IMR-90 (cell line): ENCODE results near the gene HPSE2. TPM values are rescaled to one million over a fixed set of nuclear protein-coding genes. Genes with fewer than 3 reads are reported as not detected.

Experiments used
- ATAC-seq: fragments of 200-7000 bp; cut with Tn5 transposase; 2 replicates; pipeline ENCODE4 v1.9.1; 2020; ENCODE audit warnings: low read depth, mild to moderate bottlenecking, moderate library complexity
- BruUV-seq: library from RNA; stranded (reverse); fragments of 400-500 nt; replicated peaks from 2 replicates; lab custom pipeline; 2021; lab: Mats Ljungman, UMichigan
- CTCF ChIA-PET: fragments of 300-600 bp; formaldehyde crosslinking; extraction: SDS; loops from one replicate; lab custom pipeline; 2021; ENCODE audit warnings: antibody characterized with exemption; lab: Yijun Ruan, JAX
- POLR2A ChIA-PET: fragments of 300-600 bp; sonication (Branson Sonifier 250); formaldehyde crosslinking; loops from one replicate; lab custom pipeline; 2022; ENCODE audit warnings: antibody characterized with exemption; ENCODE audit not compliant: unreplicated experiment; lab: Charles Lee
- DNase-seq: peaks from one replicate; pipeline ENCODE4 v3.0.0; 2013
- H2AFZ ChIP-seq: replicated peaks from 2 replicates; pipeline ENCODE3; 2013; ENCODE audit warnings: low read length, mild to moderate bottlenecking; ENCODE audit not compliant: poor library complexity
- H2AK5ac ChIP-seq: 2 replicates; pipeline ENCODE4 v1.6.1; 2013; ENCODE audit warnings: low read depth, low read length, inconsistent platforms
- H2AK9ac ChIP-seq: replicated peaks from 2 replicates; pipeline ENCODE3; 2013; ENCODE audit warnings: mild to moderate bottlenecking, low read depth, low read length, moderate library complexity; ENCODE audit not compliant: poor library complexity
- H2BK120ac ChIP-seq: 2 replicates; pipeline ENCODE4 v1.6.1; 2013; ENCODE audit warnings: low read depth, low read length, inconsistent platforms
- H2BK15ac ChIP-seq: 3 replicates; pipeline ENCODE4 v1.6.1; 2013; ENCODE audit warnings: low read depth, low read length, inconsistent platforms
- H2BK20ac ChIP-seq: 2 replicates; pipeline ENCODE4 v1.6.1; 2013; ENCODE audit warnings: low read depth, mild to moderate bottlenecking, inconsistent platforms, low read length, moderate library complexity
- H2BK5ac ChIP-seq: 2 replicates; pipeline ENCODE4 v1.6.1; 2013; ENCODE audit warnings: mild to moderate bottlenecking, low read depth, low read length, inconsistent platforms; ENCODE audit not compliant: poor library complexity, severe bottlenecking
- H3K14ac ChIP-seq: replicated peaks from 2 replicates; pipeline ENCODE4 v1.6.1; 2013; ENCODE audit warnings: low read depth, low read length, inconsistent platforms
- H3K18ac ChIP-seq: 2 replicates; pipeline ENCODE4 v1.6.1; 2013; ENCODE audit warnings: low read depth, low read length, control low read depth
- H3K23ac ChIP-seq: 2 replicates; pipeline ENCODE4 v1.6.1; 2013; ENCODE audit warnings: low read depth, low read length, inconsistent platforms
- H3K27ac ChIP-seq: 2 replicates; pipeline ENCODE4 v1.5.1; 2013; ENCODE audit warnings: mild to moderate bottlenecking, control low read depth, low read length; ENCODE audit not compliant: insufficient read depth
- H3K27me3 ChIP-seq: 2 replicates; pipeline ENCODE4 v1.6.1; 2013; ENCODE audit warnings: low read length; ENCODE audit not compliant: control insufficient read depth, insufficient read depth
- H3K36me3 ChIP-seq: 2 replicates; pipeline ENCODE4 v1.6.1; 2013; ENCODE audit warnings: low read length, mixed read lengths; ENCODE audit not compliant: control insufficient read depth, insufficient read depth
- H3K4ac ChIP-seq: 2 replicates; pipeline ENCODE4 v1.6.1; 2013; ENCODE audit warnings: low read depth, low read length, inconsistent platforms
- H3K4me1 ChIP-seq: 2 replicates; pipeline ENCODE4 v1.6.1; 2013; ENCODE audit warnings: low read length, mixed read lengths; ENCODE audit not compliant: control insufficient read depth, insufficient read depth
- H3K4me2 ChIP-seq: 2 replicates; pipeline ENCODE4 v1.6.1; 2013; ENCODE audit warnings: low read depth, mild to moderate bottlenecking, control low read depth, low read length, moderate library complexity
- H3K4me3 ChIP-seq: 2 replicates; pipeline ENCODE4 v1.5.1; 2013; ENCODE audit warnings: low read depth, mild to moderate bottlenecking, control low read depth, low read length, moderate library complexity; ENCODE audit not compliant: insufficient read depth
- H3K56ac ChIP-seq: 2 replicates; pipeline ENCODE4 v1.6.1; 2013; ENCODE audit warnings: low read length, inconsistent platforms; ENCODE audit not compliant: insufficient read depth; ENCODE audit errors: extremely low read depth
- H3K79me1 ChIP-seq, 2 experiments: 2 replicates each; pipeline ENCODE4 v1.6.1; 2013; ENCODE audit warnings: low read length in 2 of 2, inconsistent platforms in 1 of 2, low read depth in 1 of 2
- H3K9ac ChIP-seq: 2 replicates; pipeline ENCODE4 v1.6.1; 2013; ENCODE audit warnings: low read depth, low read length, control low read depth
- H3K9me1 ChIP-seq: 2 replicates; pipeline ENCODE4 v1.6.1; 2013; ENCODE audit warnings: low read length, inconsistent platforms; ENCODE audit not compliant: insufficient read depth
- H3K9me3 ChIP-seq: 2 replicates; pipeline ENCODE4 v1.6.1; 2013; ENCODE audit warnings: low read length; ENCODE audit not compliant: control insufficient read depth, insufficient read depth
- H4K20me1 ChIP-seq: 2 replicates; pipeline ENCODE4 v1.6.1; 2013; ENCODE audit warnings: low read length, inconsistent platforms; ENCODE audit not compliant: insufficient read depth
- H4K5ac ChIP-seq: 2 replicates; pipeline ENCODE4 v1.6.1; 2013; ENCODE audit warnings: mild to moderate bottlenecking, low read depth, low read length, control low read depth
- H4K8ac ChIP-seq, 2 experiments: 2 replicates each; pipeline ENCODE4 v1.6.1; 2013; ENCODE audit warnings: low read depth in 2 of 2, low read length in 2 of 2, control low read depth in 1 of 2, inconsistent platforms in 1 of 2
- H4K91ac ChIP-seq: 2 replicates; pipeline ENCODE4 v1.6.1; 2013; ENCODE audit warnings: low read depth, low read length, inconsistent platforms; ENCODE audit not compliant: insufficient read depth
- BHLHE40 ChIP-seq: fragments of 150-350 bp; IDR thresholded peaks from 2 replicates; pipeline ENCODE4 v1.6.1; 2016; ENCODE audit warnings: mild to moderate bottlenecking, low read depth, low read length
- CEBPB ChIP-seq: IDR thresholded peaks from 2 replicates; pipeline ENCODE4 v1.6.1; 2012; ENCODE audit warnings: low read depth, low read length, improper control_type of control experiment
- CHD1 ChIP-seq: IDR thresholded peaks from 2 replicates; pipeline ENCODE4 v1.6.1; 2012; ENCODE audit warnings: low read depth, low read length, improper control_type of control experiment
- MAFK ChIP-seq: IDR thresholded peaks from 2 replicates; pipeline ENCODE4 v1.6.1; 2012; ENCODE audit warnings: low read depth, low read length, improper control_type of control experiment
- MXI1 ChIP-seq: IDR thresholded peaks from 2 replicates; pipeline ENCODE4 v1.6.1; 2012; ENCODE audit warnings: low read depth, mild to moderate bottlenecking, low read length, moderate library complexity, borderline replicate concordance
- WGBS, 2 experiments: methylation state at CpG; one replicate each; pipeline versions ENCODE4 v1.1.5 to v1.1.7; 2013; ENCODE audit warnings: missing lambda C conversion rate in 2 of 2; ENCODE audit not compliant: insufficient read length in 1 of 2; ENCODE audit errors: extremely low coverage in 2 of 2; 5-methylcytosine and 5-hydroxymethylcytosine counted together
- dilution Hi-C: fragments of 300-500 bp; cut with HindIII; formaldehyde crosslinking; loops from one replicate; pipeline ENCODE4 v1.14.3; 2018; ENCODE audit warnings: low sequenced_read_pairs; ENCODE audit not compliant: unreplicated experiment
- in situ Hi-C: fragments of 300-500 bp; cut with MboI; formaldehyde crosslinking; loops from 3 replicates; pipeline ENCODE4 v1.14.3; 2019; ENCODE audit warnings: low sequenced_read_pairs, inconsistent platforms, mixed read lengths
- intact Hi-C: fragments of 100-400 bp; cut with micrococcal nuclease; formaldehyde crosslinking; loops from 2 replicates; pipeline ENCODE4 v1.10.0; 2022
- polyA plus RNA-seq, 3 experiments: library from polyadenylated mRNA; depleted of rRNA; stranded (reverse); fragments of >200 nt; gene quantifications; 2 replicates each; pipeline ENCODE4 v1.2.3, GENCODE V29; 2012; ENCODE audit warnings: low replicate concordance in 1 of 3
- total RNA-seq: library from RNA; depleted of rRNA; stranded (reverse); fragments of >200 nt; gene quantifications from 2 replicates; pipeline ENCODE4 v1.2.3, GENCODE V29; 2012
- TF ChIP-seq, protein P1 (sequence below): fragments of 150-350 bp; IDR thresholded peaks from 2 replicates; pipeline ENCODE4 v1.6.1; 2017; ENCODE audit warnings: mild to moderate bottlenecking, antibody characterized with exemption, low read length, low read depth
- TF ChIP-seq, protein P2 (sequence below): fragments of 150-350 bp; IDR thresholded peaks from 2 replicates; pipeline ENCODE4 v1.6.1; 2016; ENCODE audit warnings: low read depth, mild to moderate bottlenecking, low read length, moderate library complexity, borderline replicate concordance

The HPSE2 gene
- total and polyA plus RNA-seq, 2 of the 4 experiments (the other 2 are of a cell fraction), result not detected

DNA sequence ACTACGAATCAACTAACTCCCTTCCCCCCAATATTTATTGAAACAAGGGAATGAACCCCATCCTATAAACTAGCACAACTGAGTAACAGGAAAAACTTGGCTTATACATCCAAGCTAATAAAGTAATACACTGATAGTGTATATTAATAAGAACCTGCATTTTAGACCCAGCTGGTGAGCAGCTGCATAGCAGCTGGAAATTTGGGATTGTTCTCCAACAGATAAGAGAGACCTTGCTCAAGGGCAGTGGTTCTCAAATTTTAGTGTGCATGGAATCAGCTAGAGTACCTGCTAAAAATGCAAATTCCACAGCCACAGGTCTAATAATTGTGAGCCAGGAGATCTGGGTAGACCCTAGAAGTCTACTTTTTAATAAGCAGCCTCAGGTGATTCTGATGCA lies 404.3 kb downstream of the HPSE2 start:
- no peak overlapping the region for H3K56ac ChIP-seq
- no peak overlapping the region for H4K5ac ChIP-seq
- no peak overlapping the region for H4K91ac ChIP-seq
- H3K9me3 ChIP-seq, result no peaks in the 10 kb centered on the region
- H2AK9ac ChIP-seq, result no peak overlapping the region
- WGBS, 2 experiments, result no CpG with 5 or more reads among the region's 1 CpG
- no peak for TF ChIP-seq MAFK
- TF ChIP-seq, protein P1, sequence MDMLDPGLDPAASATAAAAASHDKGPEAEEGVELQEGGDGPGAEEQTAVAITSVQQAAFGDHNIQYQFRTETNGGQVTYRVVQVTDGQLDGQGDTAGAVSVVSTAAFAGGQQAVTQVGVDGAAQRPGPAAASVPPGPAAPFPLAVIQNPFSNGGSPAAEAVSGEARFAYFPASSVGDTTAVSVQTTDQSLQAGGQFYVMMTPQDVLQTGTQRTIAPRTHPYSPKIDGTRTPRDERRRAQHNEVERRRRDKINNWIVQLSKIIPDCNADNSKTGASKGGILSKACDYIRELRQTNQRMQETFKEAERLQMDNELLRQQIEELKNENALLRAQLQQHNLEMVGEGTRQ, result no peak
- TF ChIP-seq BHLHE40, result no peak
- no peak for TF ChIP-seq CEBPB
- TF ChIP-seq MXI1, result no peak
- no peak for TF ChIP-seq CHD1
- TF ChIP-seq, protein P2, sequence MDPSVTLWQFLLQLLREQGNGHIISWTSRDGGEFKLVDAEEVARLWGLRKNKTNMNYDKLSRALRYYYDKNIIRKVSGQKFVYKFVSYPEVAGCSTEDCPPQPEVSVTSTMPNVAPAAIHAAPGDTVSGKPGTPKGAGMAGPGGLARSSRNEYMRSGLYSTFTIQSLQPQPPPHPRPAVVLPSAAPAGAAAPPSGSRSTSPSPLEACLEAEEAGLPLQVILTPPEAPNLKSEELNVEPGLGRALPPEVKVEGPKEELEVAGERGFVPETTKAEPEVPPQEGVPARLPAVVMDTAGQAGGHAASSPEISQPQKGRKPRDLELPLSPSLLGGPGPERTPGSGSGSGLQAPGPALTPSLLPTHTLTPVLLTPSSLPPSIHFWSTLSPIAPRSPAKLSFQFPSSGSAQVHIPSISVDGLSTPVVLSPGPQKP, result no peak
- ChIA-PET CTCF (interaction anchor here (0.7 kb wide), 1 partner anchor 18 kb away, joined by 3 read pairs; no protein-coding TSS in a partner anchor), POLR2A (no interaction called here)
- no peak overlapping the region for H2AFZ ChIP-seq
- H2AK5ac ChIP-seq, result no peak overlapping the region
- no peak overlapping the region for H2BK15ac ChIP-seq
- H4K8ac ChIP-seq, result no peak overlapping the region
- no peak overlapping the region for H3K4ac ChIP-seq
- DNase-seq (no peak), ATAC-seq (no peak)
- no peaks in the 10 kb centered on the region for H3K4me1 ChIP-seq
- no peak overlapping the region for H3K27ac ChIP-seq
- H2BK120ac ChIP-seq, result no peak overlapping the region
- H3K36me3 ChIP-seq, result no peaks in the 10 kb centered on the region
- BruUV-seq, result no TSS peak
- H4K20me1 ChIP-seq, result no peaks in the 10 kb centered on the region
- no peak overlapping the region for H3K9ac ChIP-seq
- H2BK20ac ChIP-seq, result no peak overlapping the region
- no peak overlapping the region for H3K18ac ChIP-seq
- dilution Hi-C loops, result no loop called here
- H3K4me2 ChIP-seq, result no peak overlapping the region
- H3K23ac ChIP-seq, result no peak overlapping the region
- intact Hi-C loops, result no loop called here
- no peak overlapping the region for H2BK5ac ChIP-seq
- H3K27me3 ChIP-seq, result no peaks in the 10 kb centered on the region
- no peak overlapping the region for H3K4me3 ChIP-seq
- H3K79me1 ChIP-seq, result no peaks in the 10 kb centered on the region
- H3K14ac ChIP-seq, result no peak overlapping the region
- in situ Hi-C loops, result no loop called here
- no peaks in the 10 kb centered on the region for H3K9me1 ChIP-seq
